HG02840 (cell line): ENCODE data around the gene YJEFN3.

Source experiments
- ATAC-seq: cut with Tn5 transposase; IDR thresholded peaks from one replicate; pipeline ENCODE4 v1.9.1; 2021; ENCODE audit warnings: mild to moderate bottlenecking, moderate library complexity, moderate number of reproducible peaks; ENCODE audit not compliant: unreplicated experiment, low FRiP score

YJEFN3 gene

GRCh38 chr19:19549804-19550464 lies 21.2 kb downstream of the YJEFN3 start:
- no peak for ATAC-seq

DNA sequence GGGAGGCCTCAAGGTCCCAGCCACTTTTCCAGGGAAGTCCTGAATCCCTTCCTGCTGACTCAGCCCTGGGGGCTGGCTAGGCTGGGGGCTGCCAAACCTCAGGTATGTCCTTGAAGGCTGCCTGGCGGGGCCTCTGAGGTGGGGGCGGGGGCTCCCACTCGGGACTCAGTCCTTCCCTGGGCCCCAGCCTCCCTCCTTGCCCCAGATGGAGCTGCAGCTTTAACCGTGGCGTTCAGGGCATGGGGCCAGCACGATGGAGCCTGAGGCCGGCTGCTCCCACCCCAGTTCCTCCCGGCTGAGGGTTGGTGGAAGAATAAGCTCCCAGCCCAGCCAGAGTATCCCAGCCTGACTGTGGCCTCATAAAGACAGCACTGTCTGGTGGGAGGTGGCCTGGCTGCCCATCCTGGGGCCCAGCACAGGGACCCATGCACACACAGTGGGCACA lies 21.8 kb downstream of the YJEFN3 start:
- ATAC-seq, result no peak

GRCh38 chr19:19550972-19551852 lies 22.5 kb downstream of the YJEFN3 start:
- ATAC-seq, result no peak

DNA sequence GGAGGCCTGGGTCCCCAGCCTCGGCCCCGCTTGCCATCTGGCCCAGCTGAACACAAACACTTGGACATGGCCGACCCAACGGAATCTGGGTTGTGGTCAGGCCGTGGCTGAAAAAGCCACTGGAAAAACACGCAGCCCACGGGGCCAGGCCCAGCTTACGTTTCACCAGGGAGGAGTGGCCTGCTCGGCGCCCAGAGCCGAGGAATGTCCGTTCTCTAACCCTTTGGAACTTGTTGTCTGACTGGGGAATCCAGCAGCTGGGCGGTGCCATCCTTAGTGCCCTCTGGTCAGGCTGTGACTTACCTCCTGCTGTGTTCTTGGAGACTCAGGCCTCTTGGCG lies 23.1 kb downstream of the YJEFN3 start:
- no peak for ATAC-seq

- no peak for ATAC-seq
Observed at GRCh38 chr19:19552798-19553197, 24.1 kb downstream of the YJEFN3 start.

DNA sequence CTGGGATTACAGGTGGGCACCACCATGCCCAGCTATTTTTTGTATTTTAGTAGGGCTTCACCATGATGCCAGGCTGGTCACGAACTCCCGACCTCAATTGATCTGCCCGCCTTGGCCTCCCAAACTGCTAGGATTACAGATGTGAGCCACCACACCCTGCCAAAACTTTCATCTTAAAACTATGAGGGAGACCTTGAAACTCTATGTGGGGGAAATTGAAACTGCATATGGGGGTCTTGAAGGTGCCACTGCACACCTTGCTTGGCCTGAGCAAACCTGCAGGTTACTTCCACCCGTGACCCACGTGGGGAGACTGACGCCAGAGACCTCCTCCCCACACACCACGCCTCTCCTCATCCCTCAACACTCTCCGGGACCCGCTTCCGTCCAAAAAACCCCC lies 25.0 kb downstream of the YJEFN3 start:
- no peak for ATAC-seq

- no peak for ATAC-seq
Observed at GRCh38 chr19:19554074-19555023, 25.6 kb downstream of the YJEFN3 start.

DNA sequence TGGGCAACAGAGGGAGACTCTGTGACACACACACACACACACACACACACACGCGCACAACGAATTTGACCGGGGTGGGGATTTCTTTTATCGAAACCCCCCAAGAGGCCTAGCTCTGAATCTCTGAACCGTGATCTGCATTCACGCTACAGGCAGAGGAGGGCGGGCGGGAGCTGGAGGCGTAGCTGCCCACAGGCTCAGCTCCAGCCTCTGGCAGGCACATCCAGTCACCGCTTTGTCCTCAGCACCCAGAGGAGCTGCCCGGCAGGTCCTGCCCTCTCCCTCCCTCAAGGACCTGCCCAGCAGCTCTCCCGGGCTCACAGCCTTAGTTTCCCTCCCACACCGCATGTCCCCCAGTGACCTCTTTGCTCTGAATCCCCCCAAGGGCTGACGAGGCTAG lies 29.3 kb downstream of the YJEFN3 start:
- ATAC-seq, result no peak

DNA sequence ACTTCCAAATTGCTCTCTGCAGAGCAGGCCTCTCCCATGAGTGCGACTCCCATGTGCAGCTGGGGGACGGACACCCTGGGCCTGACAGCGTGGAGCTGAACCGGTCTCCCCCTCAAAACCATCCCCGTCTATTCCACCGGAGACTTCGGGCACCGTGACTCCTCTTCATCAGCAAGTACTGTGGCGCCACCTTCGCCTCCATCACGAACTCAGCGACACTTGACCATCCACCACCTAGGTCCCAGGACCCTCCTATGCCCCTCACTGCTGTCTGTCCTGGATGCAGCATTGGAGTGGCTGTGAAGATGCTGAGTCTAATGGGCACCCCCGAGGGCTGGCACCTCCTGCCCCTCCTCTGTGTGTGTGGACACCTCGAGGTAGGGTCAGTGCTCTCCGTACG lies 29.9 kb downstream of the YJEFN3 start:
- no peak for ATAC-seq

- ATAC-seq, result no peak
Observed at GRCh38 chr19:19559931-19560330, 31.2 kb downstream of the YJEFN3 start.

DNA sequence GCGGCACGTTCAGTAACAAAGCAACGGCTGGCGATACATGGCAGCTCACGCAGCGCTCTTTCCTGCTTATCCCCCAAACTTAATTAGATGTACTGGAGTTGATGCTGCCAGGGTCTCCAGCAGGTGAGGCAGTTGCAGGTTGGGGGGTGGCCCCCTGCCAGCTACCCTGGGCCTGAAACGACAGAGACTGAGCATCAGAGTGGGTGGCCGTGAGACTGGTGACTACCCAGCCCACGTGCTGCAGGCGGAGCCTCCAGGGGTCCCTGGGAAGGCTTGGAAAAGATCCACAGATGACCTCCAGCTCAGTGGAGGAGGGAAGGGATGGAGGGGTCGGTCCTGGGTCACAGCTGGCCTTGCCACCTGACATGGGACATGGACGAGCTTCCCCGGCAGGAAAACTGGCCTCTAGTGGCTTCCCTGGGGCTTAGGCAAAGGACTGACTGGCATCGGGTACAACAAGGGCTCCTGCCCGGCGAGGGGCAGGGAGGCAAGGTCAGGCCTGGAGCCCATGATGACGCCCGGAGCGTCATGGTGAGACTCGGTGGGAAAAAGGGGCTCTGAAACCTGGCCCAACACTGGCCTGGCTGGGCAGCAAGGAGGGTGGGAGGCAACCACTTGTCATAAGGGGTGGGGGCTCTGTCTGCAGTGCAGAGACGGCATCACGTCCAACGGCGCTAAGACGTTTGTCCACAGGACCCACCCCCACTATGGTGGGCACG lies 33.4 kb downstream of the YJEFN3 start:
- no peak for ATAC-seq

DNA sequence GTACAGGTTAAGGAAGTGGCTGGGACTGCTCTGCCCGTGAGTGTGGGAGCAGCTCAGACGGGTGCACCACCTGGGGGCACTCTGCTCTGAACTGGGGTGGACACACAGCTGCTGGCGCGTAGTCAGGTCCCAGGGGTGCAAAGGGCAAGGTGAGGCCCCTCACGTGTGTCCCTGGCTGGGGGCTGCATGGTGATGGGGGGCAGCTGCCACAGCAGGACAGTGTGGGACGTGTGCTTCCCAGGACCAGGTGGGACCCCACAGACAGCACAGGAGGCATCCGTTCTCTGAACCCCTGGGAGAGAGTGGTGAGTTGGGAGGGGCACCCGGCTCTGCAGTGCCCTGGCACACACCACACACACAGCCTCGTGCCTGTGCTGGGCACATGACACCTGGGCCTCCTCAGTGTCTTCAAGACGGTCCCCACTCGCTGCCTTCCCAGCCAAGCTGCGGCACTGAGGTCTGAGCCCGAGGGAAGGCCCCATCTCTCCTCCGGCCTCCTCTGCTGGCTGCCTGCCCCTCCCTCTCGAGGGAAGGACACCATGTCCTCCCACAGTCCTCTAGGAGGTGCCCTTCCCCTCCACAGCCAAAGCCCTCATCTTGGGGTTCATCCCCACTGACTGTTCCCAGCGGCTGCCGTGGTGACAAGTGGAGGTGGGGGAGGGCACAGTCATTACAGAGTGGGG lies 34.1 kb downstream of the YJEFN3 start:
- no peak for ATAC-seq

GRCh38 chr19:19563348-19563848 lies 34.7 kb downstream of the YJEFN3 start:
- ATAC-seq, result no peak

GRCh38 chr19:19566306-19566705 lies 37.6 kb downstream of the YJEFN3 start:
- no peak for ATAC-seq

- ATAC-seq, result no peak
Observed at GRCh38 chr19:19567391-19567790, 38.7 kb downstream of the YJEFN3 start.

DNA sequence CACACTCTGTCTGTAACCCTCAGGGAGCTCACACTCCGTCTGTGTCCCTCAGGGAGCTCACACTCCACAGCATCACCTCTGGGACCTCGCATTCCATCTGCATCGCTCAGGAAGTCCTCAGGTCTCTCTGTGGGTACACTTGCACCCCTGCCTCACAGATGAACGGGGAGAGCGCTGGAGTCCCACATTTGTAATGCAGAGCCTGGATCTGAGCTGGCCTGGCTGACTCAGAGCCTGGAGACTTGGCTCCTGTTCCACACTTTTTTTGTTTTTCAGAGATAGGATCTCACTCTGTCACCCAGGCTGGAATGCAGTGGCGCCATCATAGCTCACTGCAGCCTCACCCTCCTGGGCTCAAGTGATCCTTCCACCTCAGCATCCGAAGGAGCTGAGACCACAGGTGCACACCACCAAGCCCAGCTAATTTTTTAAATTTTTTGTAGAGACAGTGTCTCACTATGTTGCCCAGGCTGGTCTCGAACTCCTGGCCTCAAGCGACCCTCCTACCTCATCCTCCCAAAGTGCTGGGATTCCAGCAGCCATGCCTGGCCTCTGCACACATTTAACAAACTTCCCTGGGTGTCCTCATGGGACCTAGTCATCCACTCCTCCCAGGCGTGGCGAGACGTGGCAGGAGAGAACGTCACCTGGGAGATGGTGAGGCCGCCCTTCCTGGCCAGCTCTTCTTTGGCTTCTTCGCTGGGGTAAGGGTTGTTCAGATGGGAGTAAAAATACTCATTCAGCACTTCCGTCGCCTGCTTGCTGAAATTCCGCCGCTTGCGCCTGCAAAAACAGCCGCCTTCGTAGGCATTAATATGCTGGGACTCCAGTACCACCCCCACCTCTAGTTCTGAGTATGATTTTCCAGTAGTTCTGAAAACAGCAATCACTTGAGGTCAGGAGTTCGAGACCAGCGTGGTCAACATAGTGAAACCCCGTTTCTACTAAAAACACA lies 40.4 kb downstream of the YJEFN3 start:
- ATAC-seq, result no peak

GRCh38 chr19:19570571-19570970 lies 41.9 kb downstream of the YJEFN3 start:
- ATAC-seq, result no peak

DNA sequence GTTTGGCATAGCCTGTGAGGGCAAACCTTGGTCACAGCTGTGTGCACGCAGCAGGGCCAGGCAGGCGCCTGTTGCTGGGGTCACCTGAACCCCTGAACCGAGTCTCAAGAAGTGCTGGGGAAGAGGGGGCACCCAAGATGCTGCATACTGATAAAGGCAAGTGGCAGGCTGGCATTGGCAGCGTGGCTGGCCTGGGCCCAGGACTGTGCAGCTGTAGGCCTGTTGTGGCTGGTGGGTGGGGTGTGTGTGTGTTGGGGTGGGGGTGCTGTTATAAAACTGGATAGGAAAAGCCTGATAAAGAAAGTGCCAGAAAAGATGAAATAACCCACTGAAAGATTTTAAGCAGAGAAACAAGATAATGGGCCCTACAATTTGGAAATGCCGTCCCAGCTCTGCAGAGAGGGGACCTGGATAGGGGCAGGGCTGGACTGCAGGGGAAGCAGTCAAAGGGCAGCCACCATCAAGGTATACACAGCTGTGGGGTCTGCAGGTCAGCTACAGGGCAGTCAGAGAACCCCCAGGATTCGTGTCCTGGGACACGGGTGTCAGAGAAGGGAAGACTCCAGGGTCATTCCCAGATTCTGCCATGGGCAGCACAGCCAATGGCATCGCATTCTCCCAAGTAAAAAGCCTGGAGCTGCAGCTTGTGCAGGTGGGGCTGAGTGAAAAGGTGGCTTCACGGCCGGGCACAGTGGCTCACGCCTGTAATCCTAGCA lies 42.5 kb downstream of the YJEFN3 start:
- ATAC-seq, result no peak
